Heart left ventricle (tissue), 16 donors: ENCODE measurements around the gene DDX51. TPM values are rescaled to one million over a fixed set of nuclear protein-coding genes. Genes with fewer than 3 reads are reported as not detected.
"Not testable (repeated sequence)": the region's sequence is repeated elsewhere in the genome, so short reads cannot be mapped to it uniquely, and the experiment has no call there.

Source experiments
- ATAC-seq, 4 donors: fragments of 200-7000 bp; cut with Tn5 transposase; one replicate each; pipeline ENCODE4 v1.9.1; 2020 to 2022; ENCODE audit warnings: moderate library complexity in 4 of 4, mild to moderate bottlenecking in 3 of 4, moderate number of reproducible peaks in 1 of 4
- DNase-seq, 5 donors: peaks; one replicate each; pipeline ENCODE4 v3.0.0-alpha.2; 2020
- H3K27ac ChIP-seq, 12 donors: fragments of 200-600 bp; sonication (generic) in 4 of 12; one replicate each; pipeline versions ENCODE4 v1.5.0 to v1.8.0; 2016 to 2022; ENCODE audit warnings: mild to moderate bottlenecking in 2 of 12
- H3K27me3 ChIP-seq, 9 donors: fragments of 200-600 bp; sonication (generic) in 2 of 9; one replicate each; pipeline versions ENCODE4 v1.5.1 to v1.8.0; 2016 to 2022; ENCODE audit warnings: mild to moderate bottlenecking in 3 of 9
- H3K36me3 ChIP-seq, 9 donors: fragments of 200-600 bp; sonication (generic) in 2 of 9; one replicate each; pipeline versions ENCODE4 v1.5.0 to v1.8.0; 2018 to 2022; ENCODE audit warnings: mild to moderate bottlenecking in 2 of 9
- H3K4me1 ChIP-seq, 12 donors: fragments of 200-600 bp; sonication (generic) in 4 of 12; one replicate each; pipeline versions ENCODE4 v1.5.0 to v1.8.0; 2016 to 2022; ENCODE audit warnings: mild to moderate bottlenecking in 3 of 12
- H3K4me3 ChIP-seq, 12 donors: fragments of 200-600 bp; sonication (generic) in 4 of 12; one replicate each; pipeline versions ENCODE4 v1.5.0 to v1.8.0; 2017 to 2022; ENCODE audit warnings: mild to moderate bottlenecking in 9 of 12, moderate library complexity in 4 of 12
- H3K9me3 ChIP-seq, 12 donors: fragments of 200-600 bp; sonication (generic) in 4 of 12; one replicate each; pipeline versions ENCODE4 v1.5.0 to v1.8.0; 2016 to 2022; ENCODE audit warnings: mild to moderate bottlenecking in 1 of 12
- CTCF ChIP-seq, 12 donors: fragments of 200-600 bp; sonication (generic) in 4 of 12; IDR thresholded peaks; one replicate each; pipeline versions ENCODE4 v1.5.0 to v1.8.0; 2018 to 2022; ENCODE audit warnings: antibody characterized with exemption in 12 of 12, mild to moderate bottlenecking in 5 of 12
- POLR2A ChIP-seq, 2 donors: fragments of 450-650 bp; IDR thresholded peaks; one replicate each; pipeline ENCODE4 v1.6.1; 2017; ENCODE audit warnings: antibody characterized with exemption in 2 of 2, mild to moderate bottlenecking in 2 of 2, moderate library complexity in 2 of 2
- WGBS, 4 donors: extraction: QIAGEN DNeasy Blood & Tissue Kit in 2 of 4; methylation state at CpG; one replicate each; pipeline versions ENCODE4 v1.1.5 to v1.1.7; 2013 to 2018; 5-methylcytosine and 5-hydroxymethylcytosine counted together
- intact Hi-C, 10 donors: fragments of 100-400 bp; cut with DNase I; formaldehyde crosslinking; loops; one replicate each; pipeline versions ENCODE4 v1.11.1 to v1.14.2; 2022
- polyA plus RNA-seq, 2 donors: library from polyadenylated mRNA; stranded (reverse); fragments of 200-250 nt; gene quantifications; one replicate each; pipeline ENCODE4 v1.2.3, GENCODE V29; 2013
- total RNA-seq, 9 donors: library from RNA; depleted of rRNA in 2 of 9; stranded (reverse); fragments of >200 nt in 2 of 9; fragmentation: NEBNext Ultra II Directional in 3 of 9; extraction: Animal tissue kit (Norgen Biotek cat#: 25700) in 3 of 9; gene quantifications; one replicate each; pipeline versions ENCODE4 v1.1.0 to v1.2.4, GENCODE V29; 2016 to 2023
- donor health status: ischemic (EF 13 %, LVEDD 7.1; RV severe dilation, severe dysfunction).
- donor health status: healthy with polysubstance abuse.
- donor health status: DM: no; HTN: yes; CAD: no.
- donor health status: DM: no; HTN: no; CAD: no.
- donor health status: ischemic (EF 25% LVEDD 6.9; RV normal size, moderate dysfunction).
- donor health status: ischemic (EF 25% LVEDD 5.7; RV mildly dilated, moderate dysfunction).
- donor health status: healthy.
- donor health status: DM: yes; HTN: yes; CAD: no.
- donor health status: ischemic (EF 35%, LVEDD 5.7; RV mildly dilated, moderate dysfunction).
- donor health status: nonischemic (EF 11% LVEDD 7.7; RV severe dilation, severe dysfunction).
- donor health status: DM: yes; HTN: yes; CAD: no.
- donor health status: PGD.
- donor health status: ischemic (EF 29% LVEDD 5.4; RV normal size, mild dysfunction).
- donor health status: nonischemic (EF 23%, LVEDD 6.1; RV moderate dilation, normal function).

DDX51 gene
- total and polyA plus RNA-seq, 11 donors, result 4.1 to 14.7 (median 8.6) TPM

GRCh38 chr12:132106921-132107320 is 37.2 kb downstream of the DDX51 start:
- Histone ChIP-seq H3K27ac (no peak overlapping the region), H3K27me3 (no peaks in the 10 kb centered on the region), H3K36me3 (peaks cover 0 to 60% (median 53%) of the 10 kb centered on the region in 9 donors), H3K9me3 (no peaks in the 10 kb centered on the region), H3K4me1 (no peaks in the 10 kb centered on the region), H3K4me3 (no peak overlapping the region)
- TF ChIP-seq CTCF (IDR thresholded peaks at IDR 0.05) (no peak), POLR2A (IDR thresholded peaks at IDR 0.05) (no peak)
- ATAC-seq (no peak), DNase-seq (no peak)
- intact Hi-C loops, result no loop called here
- WGBS, 4 donors, result 96 to 97% (median 97%) methylated on average over 7 of the region's 7 CpGs

GRCh38 chr12:132105467-132105866 is 38.7 kb downstream of the DDX51 start:
- WGBS, 4 donors, result 86 to 94% (median 91%) methylated on average over 6 of the region's 6 CpGs
- Histone ChIP-seq H3K27me3 (no peaks in the 10 kb centered on the region), H3K4me3 (no peak overlapping the region), H3K4me1 (no peaks in the 10 kb centered on the region), H3K27ac (no peak overlapping the region), H3K9me3 (no peaks in the 10 kb centered on the region), H3K36me3 (peaks cover 0 to 50% (median 40%) of the 10 kb centered on the region in 9 donors)
- TF ChIP-seq POLR2A (IDR thresholded peaks at IDR 0.05) (no peak), CTCF (IDR thresholded peaks at IDR 0.05) (no peak)
- no peak for ATAC-seq
- intact Hi-C loops, result no loop called here
- no peak for DNase-seq

GRCh38 chr12:132103542-132104308 is 40.4 kb downstream of the DDX51 start:
- no peak for TF ChIP-seq POLR2A (IDR thresholded peaks at IDR 0.05)
- no peak for TF ChIP-seq CTCF (IDR thresholded peaks at IDR 0.05)
- Histone ChIP-seq H3K27me3 (no peaks in the 10 kb centered on the region), H3K4me3 (no peak overlapping the region), H3K36me3 (peaks cover 0 to 45% (median 26%) of the 10 kb centered on the region in 9 donors), H3K27ac (no peak overlapping the region), H3K4me1 (no peaks in the 10 kb centered on the region), H3K9me3 (no peaks in the 10 kb centered on the region)
- 91 to 95% (median 91%) methylated on average over 23 to 26 of the region's 26 CpGs for WGBS, 4 donors
- ATAC-seq, result peak in 1 of 4 donors; percentile 12
- intact Hi-C loops, result no loop called here
- no peak for DNase-seq

GRCh38 chr12:132103072-132103471 is 41.0 kb downstream of the DDX51 start:
- peaks cover 0 to 42% (median 20%) of the 10 kb centered on the region in 9 donors for H3K36me3 ChIP-seq
- intact Hi-C loops, result not testable (repeated sequence)

More at GRCh38 chr12:132103072-132103471, 41.0 kb downstream of the DDX51 start:
- not testable (repeated sequence) for H3K4me3 ChIP-seq, ATAC-seq, H3K9me3 ChIP-seq, H3K27me3 ChIP-seq, H3K27ac ChIP-seq, DNase-seq, H3K4me1 ChIP-seq
- 76 to 85% (median 81%) methylated on average over 14 of the region's 14 CpGs for WGBS, 4 donors
